Activated CD8-positive, alpha-beta memory T cell treated with anti-CD3 and anti-CD28 coated beads for 48 hours (primary cell): ENCODE measurements around the gene NFATC1.
A peak's percentile ranks its signal among the peaks of the same experiment; 100 is the strongest.
"Not testable (repeated sequence)": the region's sequence is repeated elsewhere in the genome, so short reads cannot be mapped to it uniquely, and the experiment has no call there.

Experiments
- DNase-seq, 3 experiments: peaks; one replicate each; pipeline ENCODE4 v3.0.0-alpha.2; 2020; ENCODE audit warnings: low read depth in 2 of 3, low spot score in 2 of 3

NFATC1 gene

DNA sequence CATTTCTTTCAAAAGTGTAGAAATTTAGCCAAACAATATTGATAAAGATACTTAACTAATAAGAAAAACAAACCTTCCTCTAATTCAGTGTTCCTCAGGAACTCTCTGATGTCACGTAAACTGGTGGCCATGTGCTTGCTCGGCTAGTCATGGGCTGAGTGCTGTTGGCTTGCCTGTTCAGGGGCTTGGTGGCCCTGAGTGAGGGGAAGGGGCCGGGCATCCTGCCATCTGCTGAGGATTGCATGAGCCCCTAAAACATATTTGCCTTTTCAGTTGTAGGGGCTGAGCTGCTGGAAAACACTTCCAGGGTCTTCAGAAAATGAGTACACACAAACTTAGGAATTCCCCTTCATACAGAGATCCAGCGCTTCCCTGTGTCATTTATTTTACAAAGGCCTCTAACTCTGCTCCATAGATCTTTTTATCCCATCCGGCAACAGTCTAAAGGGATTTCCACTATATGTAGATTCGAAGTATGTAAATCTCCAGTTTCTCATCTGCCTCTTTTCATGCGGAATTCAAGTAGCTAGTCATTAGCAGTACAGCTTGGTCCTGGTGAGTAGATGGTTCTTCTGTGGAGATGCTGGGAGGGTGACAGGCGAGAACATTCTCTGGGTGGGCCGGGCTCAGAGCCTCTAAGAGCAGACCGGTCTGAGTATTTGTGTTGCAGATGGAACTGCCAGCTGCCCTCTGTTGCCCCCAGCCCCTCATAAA is 20.1 kb upstream of the NFATC1 start:
- no peak for DNase-seq

DNA sequence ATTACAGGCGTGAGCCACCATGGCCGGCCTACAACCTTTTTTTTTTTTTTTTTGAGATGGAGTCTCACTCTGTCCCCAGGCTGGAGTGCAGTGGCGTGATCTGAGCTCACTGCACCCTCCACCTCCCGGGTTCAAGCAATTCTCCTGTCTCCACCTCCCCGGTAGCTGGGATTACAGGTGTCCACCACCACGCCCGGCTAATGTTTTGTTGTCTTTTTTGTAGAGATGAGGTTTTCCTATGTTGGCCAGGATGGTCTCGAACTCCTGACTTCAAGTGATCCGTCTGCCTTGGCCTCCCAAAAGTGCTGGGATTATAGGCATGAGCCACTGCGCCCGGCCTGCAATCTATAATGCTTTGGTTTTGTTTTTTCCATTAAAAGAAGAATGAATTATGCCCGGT is 19.1 kb upstream of the NFATC1 start:
- not testable (repeated sequence) for DNase-seq

DNA sequence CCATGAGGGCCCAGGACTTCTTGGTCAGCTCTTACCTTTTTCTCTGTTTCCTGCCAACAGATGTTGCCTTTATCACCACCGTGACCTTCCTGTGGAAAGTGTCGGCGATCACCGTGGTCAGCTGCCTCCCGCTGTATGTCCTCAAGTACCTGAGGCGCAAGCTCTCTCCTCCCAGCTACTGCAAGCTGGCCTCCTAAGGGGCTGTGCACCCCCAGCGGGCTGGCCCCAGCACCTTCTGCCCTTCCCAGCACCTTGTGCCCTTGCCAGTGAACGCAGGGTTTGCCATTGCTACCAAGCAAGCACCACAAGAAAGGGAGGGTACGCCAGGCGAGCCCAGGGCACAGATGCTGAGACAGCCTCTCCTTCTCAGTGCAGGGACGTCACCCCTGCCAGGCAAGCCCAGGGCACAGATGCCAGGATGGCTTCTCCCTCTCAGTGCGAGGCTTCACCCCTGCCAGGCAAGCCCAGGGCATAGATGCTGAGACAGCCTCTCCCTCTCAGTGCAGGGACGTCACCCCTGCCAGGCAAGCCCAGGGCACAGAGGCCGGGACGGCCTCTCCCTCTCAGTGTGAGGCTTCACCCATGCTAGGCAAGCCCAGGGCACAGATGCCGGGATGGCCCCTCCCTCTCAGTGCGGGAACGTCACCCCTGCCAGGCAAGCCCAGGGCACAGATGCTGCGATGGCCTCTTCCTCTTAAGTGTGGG is 18.4 kb upstream of the NFATC1 start:
- no peak for DNase-seq

DNA sequence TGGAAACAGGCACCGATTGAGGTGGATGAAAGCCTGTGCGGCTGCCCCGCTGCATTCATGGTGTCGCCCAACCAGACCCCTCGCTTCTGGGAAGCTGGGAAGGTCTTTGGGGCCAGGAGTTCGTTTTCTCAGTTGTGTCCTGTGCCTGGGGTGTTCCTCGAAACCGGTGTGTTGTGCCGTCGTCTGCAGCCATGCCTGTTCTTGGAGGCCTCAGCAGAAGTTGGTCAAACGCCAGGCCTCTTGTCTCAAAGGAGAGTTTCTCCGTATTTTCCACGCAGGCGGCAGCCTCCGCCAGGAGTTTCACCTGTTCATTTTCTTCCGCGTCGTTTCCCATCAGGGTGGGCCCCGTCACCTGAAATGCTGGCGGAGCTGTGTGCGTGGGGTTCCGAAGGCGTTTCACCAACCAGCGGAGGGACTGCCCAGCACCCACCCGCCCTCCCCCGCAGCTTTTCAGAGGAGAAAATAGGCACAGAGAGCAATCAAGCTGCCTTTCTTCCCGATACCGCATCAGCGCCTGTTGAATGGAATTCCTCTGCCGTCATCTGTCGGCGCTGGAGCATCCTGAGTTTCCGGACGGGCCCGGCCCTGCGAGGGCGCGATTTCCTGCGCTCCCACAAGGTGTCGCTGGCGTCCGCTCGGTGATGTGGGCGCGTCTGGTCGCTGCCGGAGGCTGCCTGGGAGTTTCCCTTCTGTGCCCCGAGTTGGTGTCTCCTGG is 17.0 kb upstream of the NFATC1 start:
- DNase-seq: peak; percentile 62 to 85 (median 78)

DNA sequence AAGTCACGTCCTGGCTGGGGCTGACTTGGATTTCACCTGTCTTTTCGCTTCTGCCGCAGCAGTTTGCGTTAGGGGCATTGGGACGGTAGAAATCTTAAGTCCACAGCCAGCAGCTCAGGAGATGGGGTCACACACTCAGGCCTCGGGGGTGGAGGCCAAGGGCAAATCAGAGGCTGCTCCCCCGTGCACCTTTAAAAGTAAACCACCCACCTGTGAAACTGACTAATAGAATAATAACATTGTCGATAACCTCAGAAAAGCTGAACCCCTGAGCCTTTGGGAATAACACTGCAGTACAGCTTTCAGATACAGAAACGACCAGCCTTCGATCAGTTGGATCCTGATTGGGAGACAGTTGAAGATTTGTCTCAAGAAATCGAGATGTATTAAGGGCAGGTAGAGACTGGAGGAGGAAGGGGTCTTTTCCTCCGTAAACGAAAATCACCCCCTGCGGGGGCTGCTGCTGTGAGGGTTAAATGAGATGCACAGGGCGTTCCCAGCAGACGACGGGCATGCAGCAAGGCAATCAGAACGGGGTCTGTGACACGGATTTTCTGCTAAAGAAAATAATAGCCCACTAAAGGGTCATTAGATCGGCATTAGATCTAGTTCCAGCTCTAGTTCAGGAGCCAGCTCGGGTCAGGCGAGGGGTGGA is 16.4 kb upstream of the NFATC1 start:
- DNase-seq: no peak

DNA sequence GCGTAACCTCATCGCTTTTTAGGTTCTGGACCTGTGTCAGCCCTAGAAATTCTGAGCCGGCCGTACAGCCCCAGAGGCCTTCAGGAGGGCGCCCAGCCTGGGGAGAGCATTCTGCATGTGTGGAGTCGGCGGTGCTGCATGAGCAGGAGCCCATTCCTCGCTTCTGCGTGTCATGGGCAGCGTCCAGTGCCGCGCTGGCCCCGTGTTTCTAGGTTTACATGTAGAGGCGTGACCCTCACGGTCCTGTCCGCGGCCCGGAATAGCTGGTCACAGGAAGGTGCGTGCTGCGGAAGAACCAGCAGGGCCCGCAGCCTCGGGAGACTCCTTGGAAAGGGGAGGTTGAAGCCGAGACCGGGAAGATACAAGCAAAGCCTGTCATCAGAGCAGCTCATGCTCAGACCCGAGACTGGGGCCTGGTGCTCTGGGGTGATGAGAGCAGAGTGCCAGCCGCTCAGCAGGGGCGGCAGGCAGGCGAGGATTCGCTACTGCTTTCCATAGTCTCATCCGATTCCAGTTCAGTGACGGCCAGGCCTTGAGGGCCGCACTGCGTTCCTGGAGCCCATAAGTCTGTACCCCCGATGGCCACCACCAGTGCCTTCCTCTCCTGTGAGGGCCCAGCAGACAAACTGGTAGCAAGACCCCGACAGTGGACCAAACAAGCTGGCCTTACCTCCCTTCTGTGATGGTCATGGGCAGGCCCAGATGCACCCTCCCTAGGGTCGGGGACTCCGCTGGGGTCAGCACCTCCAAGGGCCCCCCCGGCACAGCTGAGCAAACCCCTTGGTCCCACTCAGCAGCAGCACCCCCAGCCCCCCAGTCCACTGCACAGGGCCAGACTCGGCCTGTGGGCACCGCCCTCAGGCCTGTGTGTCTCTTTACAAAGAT is 15.6 kb upstream of the NFATC1 start:
- DNase-seq: no peak

DNA sequence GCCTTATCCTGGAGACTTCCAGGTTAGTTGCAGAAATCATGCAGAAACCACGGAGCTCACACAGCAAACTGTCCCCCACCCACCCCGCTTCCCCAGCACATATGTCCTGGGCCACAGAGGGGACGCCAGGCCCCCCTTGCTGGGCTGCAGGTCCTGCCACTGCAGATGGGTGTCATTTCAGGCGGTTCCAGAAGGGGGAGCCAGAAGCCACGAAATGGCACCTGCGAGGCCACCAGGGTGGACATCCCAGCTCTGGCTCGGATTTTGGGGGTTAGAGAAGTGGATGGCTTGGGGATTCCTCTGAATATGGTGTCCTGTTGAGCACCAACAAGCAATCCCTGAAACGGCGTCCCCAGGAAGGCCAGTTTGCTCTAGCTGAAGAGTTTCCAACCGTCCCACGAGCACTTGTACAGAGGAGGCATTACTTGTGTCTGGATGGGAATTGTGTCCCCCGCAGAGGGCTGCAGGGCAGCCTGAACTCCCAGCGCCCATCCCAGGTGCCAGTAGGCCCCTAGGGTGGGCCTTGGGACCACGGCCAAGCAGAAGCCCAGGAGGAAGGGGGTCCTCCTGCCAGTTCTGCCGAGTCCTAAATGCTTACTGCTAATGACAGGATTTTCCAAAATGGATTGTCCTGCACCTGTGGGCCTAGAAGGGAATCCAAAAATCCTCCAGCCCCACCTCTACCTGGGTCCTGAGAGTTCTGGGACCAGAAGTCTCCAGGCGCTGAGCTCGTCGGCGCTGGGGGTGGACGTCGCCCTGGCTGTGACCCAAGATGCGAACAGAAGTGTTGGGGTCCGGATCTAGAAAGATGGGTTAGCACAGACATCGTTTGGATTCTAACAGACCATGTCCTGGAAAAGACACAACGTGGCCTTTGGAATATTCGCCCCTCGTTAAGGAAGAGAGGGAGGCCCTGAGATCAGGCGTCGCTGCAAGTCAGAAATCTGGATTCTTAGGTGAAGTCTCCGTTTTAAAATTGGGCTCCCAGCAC is 14.6 kb upstream of the NFATC1 start:
- peak in 2 of 3 experiments; percentile 66 to 68 for DNase-seq

DNA sequence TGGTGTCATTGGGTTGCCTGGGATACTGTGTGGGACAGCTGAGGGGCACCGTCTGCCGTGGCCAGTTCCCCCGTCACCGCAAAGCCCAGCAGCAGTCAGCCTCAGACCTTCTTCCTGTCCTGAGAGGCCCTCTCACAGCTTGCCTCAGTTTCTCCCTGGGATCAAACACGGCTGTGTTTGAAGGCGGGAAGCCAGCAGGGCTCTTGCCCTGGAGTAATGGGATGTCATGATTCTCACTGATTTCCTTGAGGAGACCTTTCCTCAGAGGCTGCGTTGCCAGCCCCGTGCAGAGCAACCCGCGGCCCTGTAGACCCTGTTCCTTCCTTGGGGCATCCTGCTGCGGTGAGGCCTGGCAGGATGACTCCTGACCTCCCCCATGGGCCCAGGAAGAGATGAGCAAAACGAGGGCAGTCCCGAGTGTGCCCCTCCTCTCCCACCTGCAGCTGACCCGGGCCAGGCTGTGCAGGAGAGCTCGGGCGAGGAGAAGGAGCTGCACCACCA is 13.9 kb upstream of the NFATC1 start:
- no peak for DNase-seq

DNA sequence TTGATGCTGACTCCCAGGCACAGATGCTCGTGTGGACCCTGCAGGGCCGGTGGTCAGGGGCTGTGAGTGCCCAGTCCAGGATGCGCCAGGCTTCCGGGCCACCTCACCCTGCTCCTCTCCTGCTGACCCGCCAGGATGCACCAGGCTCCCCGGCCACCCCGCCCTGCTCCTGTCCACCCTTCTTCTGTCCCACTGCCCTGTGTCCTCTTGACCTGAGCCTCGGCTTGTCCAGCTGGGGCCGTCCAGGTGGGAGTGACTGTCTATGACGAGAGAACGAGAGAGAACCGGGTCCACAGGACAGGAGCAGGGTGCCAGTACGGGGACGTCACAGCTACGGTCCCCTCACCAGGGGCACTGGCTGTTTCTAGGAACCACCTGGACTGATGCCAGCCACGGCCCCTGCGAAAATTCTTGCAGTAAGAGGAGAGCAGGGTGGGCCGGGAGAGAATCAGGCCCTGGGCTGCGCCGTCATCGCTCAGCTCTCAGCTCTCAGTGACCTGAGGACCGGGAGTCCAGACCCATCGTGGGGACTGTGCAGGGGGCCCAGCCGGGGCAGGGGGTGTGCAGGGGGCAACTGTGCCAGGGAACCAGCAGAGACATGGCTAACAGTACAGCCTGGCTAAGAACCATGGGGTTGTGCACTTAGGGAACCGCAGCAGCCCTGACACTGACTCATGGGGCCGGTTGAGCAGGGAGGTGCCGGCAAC is 12.9 kb upstream of the NFATC1 start:
- DNase-seq: no peak

DNA sequence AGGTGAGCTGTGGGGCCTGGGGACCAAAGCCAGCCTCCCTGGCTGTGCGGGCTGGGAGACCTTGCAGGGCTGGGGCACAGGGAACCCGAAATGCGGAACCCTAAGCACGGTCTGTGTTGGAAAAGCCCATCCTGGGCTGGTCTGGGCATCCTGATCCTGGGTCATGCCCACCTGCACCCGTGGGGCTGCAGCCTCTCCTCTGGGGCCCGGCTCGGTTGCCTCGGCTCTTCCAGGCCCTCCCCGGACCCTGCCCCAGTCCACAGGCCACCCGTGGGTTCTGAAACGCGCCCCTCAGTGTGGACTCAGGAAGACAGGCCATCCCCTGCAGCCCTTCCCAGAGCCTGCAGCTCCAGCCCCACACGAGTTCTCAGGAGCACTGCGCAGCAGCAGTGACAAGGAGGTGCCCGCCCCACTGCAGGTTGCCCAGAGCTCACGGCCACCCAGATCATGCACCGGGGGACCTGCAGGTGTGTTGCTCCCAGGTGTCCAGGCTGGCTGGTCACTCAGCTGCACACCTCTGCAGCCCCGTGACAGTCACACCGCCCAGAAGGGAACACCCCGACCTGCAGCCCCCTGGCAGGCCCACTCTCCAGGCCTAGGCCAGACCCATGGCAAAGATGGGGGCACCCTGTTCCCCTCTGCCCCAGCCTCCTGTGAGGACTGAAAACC is 12.2 kb upstream of the NFATC1 start:
- DNase-seq: no peak

DNA sequence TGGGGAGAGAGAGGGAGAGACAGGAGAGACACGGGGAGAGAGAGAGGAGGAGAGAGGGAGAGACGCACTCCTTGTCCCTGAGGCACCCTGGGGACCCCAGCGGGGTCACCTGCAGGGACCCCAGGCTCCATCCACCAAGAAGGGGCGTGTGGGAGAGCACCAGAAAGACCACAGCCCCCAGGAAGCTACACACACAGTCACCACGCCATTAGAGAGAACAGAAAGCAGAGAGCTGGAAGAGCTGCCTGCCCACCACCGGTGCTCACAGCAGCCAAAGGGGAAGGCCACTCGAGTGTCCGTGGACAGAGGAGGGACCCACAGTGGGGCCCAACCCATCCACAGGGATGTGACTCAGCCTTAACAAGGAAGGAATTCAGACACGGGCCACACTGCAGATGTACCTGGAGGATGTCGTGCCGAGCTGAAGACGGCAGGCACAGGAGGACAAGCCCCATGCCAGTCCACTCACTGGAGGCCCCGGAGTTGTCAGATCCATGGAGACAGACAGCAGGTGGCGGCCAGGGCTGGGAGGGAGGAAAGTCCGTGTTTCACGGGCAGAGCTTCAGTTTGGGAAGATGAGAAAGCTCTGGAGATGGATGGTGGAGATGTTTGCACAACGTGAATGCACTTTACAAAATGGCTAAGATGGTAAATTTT is 11.5 kb upstream of the NFATC1 start:
- DNase-seq: no peak

DNA sequence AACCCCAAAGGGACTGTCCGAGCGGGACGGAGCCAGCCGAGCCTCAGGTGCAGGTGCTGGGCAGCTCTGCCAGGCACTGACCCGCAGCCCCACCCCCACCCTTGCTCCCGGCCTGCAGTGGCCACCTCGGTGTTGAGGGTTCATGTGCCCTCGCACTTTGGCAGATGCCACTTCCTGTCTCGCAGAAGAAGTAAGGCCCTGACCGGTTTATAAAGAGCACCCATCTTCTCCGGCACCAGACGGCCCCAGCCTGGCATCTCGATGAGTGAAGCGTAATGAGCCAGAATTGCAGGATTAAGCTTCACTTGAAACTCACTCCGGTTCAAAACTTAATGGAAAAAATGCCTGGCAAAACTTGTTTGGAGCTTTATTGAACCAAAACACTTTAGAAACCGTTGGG is 10.9 kb upstream of the NFATC1 start:
- DNase-seq: no peak

DNA sequence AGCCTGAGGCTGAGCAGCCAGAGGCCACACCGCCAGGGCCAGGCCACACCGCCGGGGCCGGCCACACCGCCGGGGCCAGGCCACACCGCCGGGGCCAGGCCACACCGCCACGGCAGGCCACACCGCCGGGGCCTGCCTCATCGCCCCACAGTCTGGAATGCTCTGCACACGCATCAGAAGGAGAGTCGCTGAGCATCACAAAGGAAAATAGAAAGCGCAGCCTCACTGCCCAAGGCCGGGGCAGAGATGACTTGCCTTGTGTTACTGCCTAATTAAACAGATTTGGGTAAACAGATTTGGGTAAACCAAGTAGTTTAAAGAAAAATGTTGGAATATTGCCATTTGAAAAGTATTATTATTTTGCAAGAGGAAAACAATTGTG is 10.4 kb upstream of the NFATC1 start:
- DNase-seq: no peak

DNA sequence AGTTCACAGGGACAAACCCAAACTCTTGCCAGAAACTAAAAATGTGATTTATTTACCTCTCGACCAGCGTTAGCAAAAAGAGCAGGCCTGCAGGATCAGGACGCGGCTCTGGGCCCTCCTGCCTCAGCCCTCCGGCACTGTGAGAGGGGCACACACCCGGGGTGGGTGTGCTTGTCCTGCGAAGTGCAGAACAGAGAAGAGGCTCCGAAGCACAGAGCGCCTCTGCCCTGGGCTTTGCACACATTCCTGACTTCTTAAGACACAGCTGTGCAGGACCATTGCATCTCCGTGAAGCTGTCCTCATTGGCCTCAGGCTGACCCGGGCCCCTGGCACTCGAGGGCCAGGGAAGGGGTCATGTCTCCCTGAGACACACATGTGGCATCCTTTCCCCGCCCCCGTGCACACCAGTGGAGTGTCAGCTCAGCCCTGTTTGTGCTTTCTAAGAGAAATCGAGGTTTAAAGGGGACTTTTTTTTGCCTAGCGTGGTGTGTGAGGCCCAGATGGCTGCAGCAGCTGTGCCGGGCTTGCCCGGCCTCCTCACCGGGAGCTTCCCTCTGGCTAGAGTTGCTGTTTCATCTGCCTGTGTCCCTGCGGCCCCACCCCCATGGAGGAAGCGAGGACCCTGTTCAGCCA is 9.9 kb upstream of the NFATC1 start:
- DNase-seq: no peak

DNA sequence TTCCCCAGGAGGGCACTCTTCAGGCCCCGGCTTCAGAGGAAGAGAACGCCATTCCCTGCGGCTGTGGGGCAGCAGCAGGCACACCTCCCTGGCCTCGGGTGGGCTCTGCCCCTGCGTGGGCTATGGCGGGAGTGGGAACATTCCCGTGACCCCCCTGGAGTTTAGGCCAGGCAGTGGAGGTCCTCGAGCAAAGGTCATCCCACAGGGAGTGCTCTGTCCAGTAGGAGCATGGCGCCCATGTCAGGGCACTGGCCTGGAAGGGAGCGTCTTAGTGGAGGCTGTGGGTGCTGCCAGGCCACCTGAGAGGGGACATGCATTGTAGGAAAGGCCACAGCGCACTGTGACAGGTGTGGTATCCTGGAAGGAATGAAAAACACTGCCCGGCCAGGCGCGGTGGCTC is 9.2 kb upstream of the NFATC1 start:
- no peak for DNase-seq

DNA sequence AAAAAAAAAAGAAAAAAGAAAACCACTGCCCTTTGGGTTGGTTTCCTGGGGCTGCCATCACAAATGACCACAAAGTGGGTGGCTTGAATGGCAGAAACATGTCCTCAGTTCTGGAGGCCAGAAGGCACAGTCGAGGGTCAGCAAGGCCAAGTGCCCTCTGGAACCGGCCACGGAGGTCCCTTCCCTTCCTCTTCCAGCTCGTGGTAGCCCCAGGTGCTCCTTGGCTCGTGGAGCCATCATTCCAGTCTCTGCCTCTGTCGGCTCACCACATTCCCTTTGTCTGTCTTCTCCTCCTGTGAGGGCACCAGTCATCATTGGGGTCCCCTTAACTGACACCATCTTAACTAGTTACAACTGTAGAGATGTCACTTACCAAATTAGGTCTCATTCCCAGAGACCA is 8.5 kb upstream of the NFATC1 start:
- DNase-seq: no peak

DNA sequence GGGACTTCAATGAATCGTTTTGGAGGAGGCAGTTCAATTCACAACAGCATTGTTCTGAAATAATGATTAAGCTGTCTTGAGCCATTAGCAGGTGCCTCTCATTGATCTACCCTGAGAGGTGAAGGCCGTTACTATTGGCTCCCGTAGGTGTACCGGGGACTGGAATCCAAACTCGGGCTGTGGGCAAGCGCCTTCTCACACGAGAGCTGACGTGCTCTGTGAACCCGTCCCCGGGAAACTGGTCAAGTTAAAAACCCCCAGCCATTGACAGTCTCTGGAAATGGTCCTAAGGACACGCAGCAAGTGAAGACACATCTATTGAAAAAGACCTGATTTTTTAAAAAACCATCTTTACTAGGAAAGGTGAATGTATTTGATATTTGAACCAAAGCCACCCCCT is 8.1 kb upstream of the NFATC1 start:
- no peak for DNase-seq
